Activated CD4-positive, alpha-beta T cell treated with anti-CD3 and anti-CD28 coated beads, Interleukin-2, amount 50 U/mL, for 4 hours (primary cell): ENCODE results near the gene KRT6A.
"Not testable (repeated sequence)": the region's sequence is repeated elsewhere in the genome, so short reads cannot be mapped to it uniquely, and the experiment has no call there.

ENCODE experiments used
- DNase-seq, 2 experiments: peaks; one replicate each; pipeline ENCODE4 v3.0.0-alpha.2; 2020

KRT6A gene

DNA sequence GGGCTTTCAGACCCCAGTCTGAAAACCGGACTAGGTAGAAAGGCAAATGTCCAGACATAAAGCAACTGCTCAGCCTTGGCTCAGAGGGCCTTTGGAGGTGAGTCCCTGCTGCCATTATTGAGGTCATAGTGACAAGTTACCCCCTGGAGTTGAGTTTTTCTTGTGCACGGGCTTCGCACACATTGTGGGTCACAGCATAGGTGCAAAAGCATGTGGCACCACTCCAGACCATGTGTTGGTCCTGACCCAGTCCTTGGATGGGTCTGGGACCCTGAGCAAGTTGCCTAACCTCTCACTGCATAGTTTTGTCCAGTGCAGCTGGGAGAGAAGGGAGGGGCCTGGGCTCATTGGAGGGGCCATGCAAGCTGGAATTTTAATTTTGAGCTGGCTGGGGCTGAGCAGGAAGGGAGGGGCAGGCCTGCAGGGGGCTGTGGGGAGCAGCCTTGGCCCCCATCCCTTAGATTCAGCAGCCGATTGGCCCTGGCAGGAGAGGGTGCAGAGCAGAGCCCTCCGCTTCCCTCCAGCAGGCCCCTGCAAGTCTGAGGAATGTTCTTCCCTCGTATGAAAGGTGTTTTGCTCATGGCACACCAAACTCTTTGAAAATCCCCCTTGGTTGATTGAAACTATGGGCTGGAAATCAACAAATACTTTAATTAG lies 31.3 kb upstream of the KRT6A start:
- no peak for DNase-seq

DNA sequence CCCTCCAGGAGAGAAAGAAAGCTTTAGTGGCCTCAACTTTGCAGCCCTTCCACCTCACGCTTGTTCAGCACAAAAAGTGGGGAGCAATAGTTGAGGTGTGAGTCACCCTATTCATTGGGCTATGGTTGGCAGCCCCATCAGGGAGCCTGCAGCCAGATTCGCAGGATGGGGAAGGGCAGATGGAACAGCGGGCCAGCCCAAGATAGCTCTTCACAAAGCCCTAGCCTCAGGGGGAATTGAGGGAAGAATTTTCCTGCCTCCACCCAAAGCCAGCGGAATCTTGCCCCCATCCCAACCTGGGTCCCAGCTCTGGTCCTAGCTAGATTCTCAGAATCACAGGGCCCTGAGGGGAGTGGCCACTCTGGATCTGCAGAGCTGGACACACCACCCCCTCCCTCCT lies 30.8 kb upstream of the KRT6A start:
- no peak for DNase-seq

GRCh38 chr12:52522346-52523011 lies 29.4 kb upstream of the KRT6A start:
- DNase-seq, result no peak

GRCh38 chr12:52521568-52522266 lies 28.7 kb upstream of the KRT6A start:
- no peak for DNase-seq

- no peak for DNase-seq
Measured at GRCh38 chr12:52521175-52521567, 28.1 kb upstream of the KRT6A start.

- DNase-seq, result no peak
Measured at GRCh38 chr12:52519826-52520662, 27.0 kb upstream of the KRT6A start, which contains the start of gene KRT5. KRT5 (minus strand) TSS chr12:52520394; CDS start chr12:52520296, 98 bp downstream.

DNA sequence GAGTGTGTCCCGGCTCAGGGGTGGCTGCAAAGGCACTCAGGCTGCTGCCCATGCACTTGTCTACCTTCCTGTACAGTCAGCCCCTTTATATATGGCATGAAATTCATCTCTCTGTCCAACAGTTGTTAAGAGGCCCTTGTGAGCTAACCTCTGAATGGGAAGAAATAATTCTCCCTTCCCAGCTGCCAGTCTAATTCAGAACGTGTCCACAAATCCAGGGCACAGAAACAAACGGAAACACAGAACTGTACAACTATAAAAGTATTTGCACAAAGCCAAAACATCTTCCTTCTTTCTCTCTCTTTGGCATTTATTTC lies 26.3 kb upstream of the KRT6A start:
- no peak for DNase-seq

DNA sequence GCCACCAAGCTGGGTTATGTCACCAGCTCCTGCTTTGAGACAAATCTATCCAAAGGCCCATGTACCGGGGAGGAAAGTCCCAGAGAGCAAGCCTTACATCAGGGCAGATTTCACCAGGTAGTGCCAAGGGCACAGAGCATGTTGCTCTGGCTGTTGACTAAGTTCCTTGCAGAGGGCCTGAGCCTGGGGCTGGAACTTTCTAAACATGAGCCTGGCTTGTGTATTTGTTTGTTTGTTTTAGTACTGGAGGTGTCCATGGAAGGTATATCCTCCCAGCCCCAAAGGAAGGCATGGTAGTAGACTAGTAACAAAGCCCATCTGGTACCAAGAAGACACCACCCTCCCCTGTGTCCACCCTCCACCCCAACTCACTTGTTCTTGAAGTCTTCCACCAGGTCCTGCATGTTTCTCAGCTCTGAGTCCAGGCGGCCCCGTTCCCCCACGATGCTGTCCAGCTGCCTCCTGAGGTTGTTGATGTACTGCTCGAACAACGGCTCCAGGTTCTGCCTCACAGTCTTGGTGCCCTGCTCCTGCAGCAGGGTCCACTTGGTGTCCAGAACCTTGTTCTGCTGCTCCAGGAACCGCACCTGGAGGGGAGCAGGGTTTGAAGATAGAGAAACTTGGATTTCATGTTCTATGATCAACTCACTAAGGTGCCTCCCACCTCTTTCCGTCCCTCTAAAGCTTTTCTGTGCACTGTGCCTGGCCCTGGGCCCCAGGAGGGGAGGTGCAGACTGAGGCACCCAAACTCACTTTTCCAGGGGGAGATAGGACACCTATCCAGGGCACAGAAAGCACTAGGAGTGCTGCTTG lies 25.7 kb upstream of the KRT6A start:
- DNase-seq, result no peak

DNA sequence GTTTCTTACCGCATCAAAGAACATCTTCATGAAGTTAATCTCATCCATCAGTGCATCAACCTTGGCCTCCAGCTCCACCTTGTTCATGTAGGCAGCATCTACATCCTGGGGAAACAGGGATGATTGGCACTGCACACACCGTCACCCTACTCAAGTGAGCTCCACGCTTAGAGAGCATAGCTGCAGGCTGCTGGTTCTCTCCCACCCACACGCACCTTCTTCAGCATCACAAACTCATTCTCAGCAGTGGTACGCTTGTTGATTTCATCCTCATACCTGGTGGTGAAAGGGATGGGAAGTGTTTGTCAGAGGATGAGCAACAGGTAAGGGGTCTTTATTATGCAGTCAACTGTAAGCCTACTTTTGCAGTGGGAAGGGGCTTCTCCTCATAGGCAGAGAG lies 24.8 kb upstream of the KRT6A start:
- DNase-seq, result no peak

GRCh38 chr12:52517005-52517835 lies 24.2 kb upstream of the KRT6A start:
- DNase-seq, result no peak

- DNase-seq, result no peak
Measured at GRCh38 chr12:52515927-52516831, 23.1 kb upstream of the KRT6A start.

DNA sequence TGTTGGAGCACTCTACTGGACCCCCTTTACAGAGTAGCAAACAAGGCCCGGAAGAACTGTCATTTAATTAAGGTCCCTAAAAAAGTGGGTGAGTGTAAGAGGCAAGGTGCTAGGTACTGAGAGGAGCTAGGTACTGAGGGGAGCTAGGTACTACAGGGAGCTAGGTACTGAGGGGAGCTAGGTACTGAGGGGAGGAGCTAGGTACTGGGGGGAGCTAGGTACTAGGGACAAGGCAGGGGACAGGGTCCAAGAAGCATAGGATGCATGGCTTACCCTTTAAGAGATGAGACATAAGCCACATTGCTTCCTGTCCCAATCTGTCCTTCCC lies 22.2 kb upstream of the KRT6A start:
- no peak for DNase-seq

GRCh38 chr12:52514471-52515318 lies 21.6 kb upstream of the KRT6A start:
- DNase-seq, result no peak

DNA sequence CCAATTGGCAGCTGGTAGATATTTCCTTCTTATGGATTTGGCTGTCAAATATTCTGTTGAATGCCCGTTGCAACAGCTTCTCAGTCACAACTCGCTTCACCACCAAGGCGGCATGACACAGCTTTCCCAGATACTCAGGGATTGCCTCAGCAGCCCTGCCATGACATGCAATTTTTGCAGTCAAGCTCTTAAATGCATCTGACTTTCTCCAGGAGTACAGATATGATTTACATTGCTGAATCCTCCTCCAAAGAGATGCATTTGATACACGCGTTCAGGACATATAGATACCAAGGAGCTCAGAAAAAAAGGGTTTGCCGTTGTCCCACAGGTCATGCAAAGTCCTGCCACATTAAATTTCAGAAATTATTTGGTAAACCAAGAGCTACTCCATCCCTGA lies 20.7 kb upstream of the KRT6A start:
- no peak for DNase-seq

GRCh38 chr12:52508211-52508610 lies 15.2 kb upstream of the KRT6A start:
- no peak for DNase-seq

GRCh38 chr12:52506858-52507715 lies 14.0 kb upstream of the KRT6A start:
- DNase-seq, result no peak

DNA sequence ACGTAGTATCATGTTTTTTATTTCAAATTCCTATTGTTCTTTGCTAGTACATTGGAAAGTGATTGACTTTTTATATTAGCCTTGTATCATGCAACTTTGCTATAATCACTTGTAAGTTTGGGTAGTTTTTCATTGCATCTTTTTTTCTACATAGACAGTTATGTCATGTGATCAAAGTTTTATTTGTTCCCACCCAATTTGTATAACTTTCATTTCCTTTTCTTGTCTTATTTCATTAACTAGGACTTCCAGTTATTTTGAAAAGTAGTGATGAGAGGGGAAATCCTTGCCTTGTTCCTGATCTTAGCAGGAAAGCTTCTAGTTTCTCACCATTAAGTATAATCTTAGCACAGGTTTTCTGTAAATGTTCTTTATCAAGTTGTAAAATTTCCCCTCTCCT lies 9.8 kb upstream of the KRT6A start:
- DNase-seq, result no peak

DNA sequence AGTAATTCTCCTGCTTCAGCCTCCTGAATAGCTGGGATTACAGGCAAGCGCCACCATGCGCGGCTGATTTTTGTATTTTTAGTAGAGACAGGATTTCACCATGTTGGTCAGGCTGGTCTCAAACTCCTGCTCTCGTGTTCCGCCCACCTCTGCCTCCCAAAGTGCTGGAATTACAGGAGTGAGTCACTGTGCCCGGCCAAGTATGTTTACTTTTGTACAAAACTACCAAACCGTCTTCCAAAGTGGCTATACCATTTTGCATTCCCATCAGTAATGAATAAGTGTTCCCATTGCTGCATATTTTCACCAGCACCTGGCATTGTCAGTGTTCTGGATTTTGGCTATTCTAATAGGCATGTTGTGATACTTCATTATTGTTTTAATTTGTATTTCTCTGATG lies 8.4 kb upstream of the KRT6A start:
- DNase-seq, result no peak

DNA sequence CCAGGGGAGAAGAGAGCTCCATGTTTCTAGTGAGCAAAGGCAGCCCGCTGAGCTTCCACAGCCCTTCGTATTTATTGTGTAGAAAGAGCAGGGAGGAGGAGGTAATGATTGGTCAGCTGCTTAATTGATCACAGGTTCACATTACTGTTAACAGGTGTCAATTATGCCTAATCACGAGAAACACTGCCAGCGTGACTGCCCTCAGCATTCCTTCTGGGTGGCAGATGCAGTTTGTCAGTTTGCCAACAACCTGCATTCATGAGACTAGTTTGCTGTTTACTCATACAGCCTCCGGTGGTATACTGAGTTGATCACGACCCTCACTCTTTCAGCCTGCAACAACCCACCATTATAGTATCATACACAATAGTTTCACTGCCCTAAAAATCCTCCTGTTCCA lies 7.5 kb upstream of the KRT6A start:
- not testable (repeated sequence) for DNase-seq
